Measurements from ENCODE around the gene KLHL25.

GRCh38 chr15:85770096-85771041 is 24.4 kb downstream of the KLHL25 start:
- TF ChIP-seq FOXJ3 (CRISPR knock-in tag; IDR thresholded peaks at IDR 0.05; ENCODE audit: borderline replicate concordance) (no peak), ZNF367 (CRISPR knock-in tag; IDR thresholded peaks at IDR 0.05; ENCODE audit: borderline replicate concordance) (no peak), MTF2 (CRISPR knock-in tag; IDR thresholded peaks at IDR 0.05; ENCODE audit: borderline replicate concordance) (no peak), POLR2AphosphoS5 (IDR thresholded peaks at IDR 0.05; ENCODE audit: low read depth, low read length) (no peak), RARA (CRISPR knock-in tag; IDR thresholded peaks at IDR 0.05) (no peak), ZBTB2 (CRISPR knock-in tag; IDR thresholded peaks at IDR 0.05; ENCODE audit: low read depth) (no peak), PBX2 (CRISPR knock-in tag; IDR thresholded peaks at IDR 0.05) (no peak), ETV6 (CRISPR knock-in tag; conservative IDR thresholded peaks at IDR 0.05) (no peak), KAT8 (CRISPR knock-in tag; IDR thresholded peaks at IDR 0.05) (no peak), CTCF (CRISPR knock-in tag; IDR thresholded peaks at IDR 0.05) (no peak), NKX3-1 (CRISPR knock-in tag; IDR thresholded peaks at IDR 0.05) (no peak), SP4 (CRISPR knock-in tag; IDR thresholded peaks at IDR 0.05) (no peak), SMC3 (IDR thresholded peaks at IDR 0.05; ENCODE audit: low read length) (no peak)

Data from HepG2 (cell line).